GM19328 (cell line): Measurements from ENCODE around the gene CAD.
"Not testable (repeated sequence)": the region's sequence is repeated elsewhere in the genome, so short reads cannot be mapped to it uniquely, and the experiment has no call there.

ENCODE experiments used
- ATAC-seq: cut with Tn5 transposase; IDR thresholded peaks from one replicate; pipeline ENCODE4 v1.9.1; 2021; ENCODE audit warnings: mild to moderate bottlenecking, moderate library complexity; ENCODE audit not compliant: unreplicated experiment

CAD gene

GRCh38 chr2:27198068-27198467 is 19.1 kb upstream of the CAD start:
- ATAC-seq = not testable (repeated sequence)

- ATAC-seq = no peak
Observed at GRCh38 chr2:27198627-27199026, 18.5 kb upstream of the CAD start.

- ATAC-seq = no peak
Observed at GRCh38 chr2:27199241-27199640, 17.9 kb upstream of the CAD start.

GRCh38 chr2:27201675-27202074 is 15.5 kb upstream of the CAD start:
- ATAC-seq = no peak

GRCh38 chr2:27202854-27203253 is 14.3 kb upstream of the CAD start:
- ATAC-seq = no peak

GRCh38 chr2:27203741-27204140 is 13.4 kb upstream of the CAD start:
- no peak for ATAC-seq

GRCh38 chr2:27204566-27204965 is 12.6 kb upstream of the CAD start:
- no peak for ATAC-seq

- ATAC-seq = no peak
Observed at GRCh38 chr2:27205206-27205605, 12.0 kb upstream of the CAD start.

- ATAC-seq = no peak
Observed at GRCh38 chr2:27206346-27206745, 10.8 kb upstream of the CAD start.

- ATAC-seq = no peak
Observed at GRCh38 chr2:27208486-27209050, 8.6 kb upstream of the CAD start.

- ATAC-seq = no peak
Observed at GRCh38 chr2:27209621-27210401, 7.4 kb upstream of the CAD start.

GRCh38 chr2:27211241-27211942 is 5.8 kb upstream of the CAD start:
- ATAC-seq = no peak

- peak; percentile 68 for ATAC-seq
Observed at GRCh38 chr2:27211943-27212625, 5.1 kb upstream of the CAD start, which contains the start of the genes ATRAID and SLC5A6. TSS of gene ATRAID (plus strand) at chr2:27212041. CDS start at chr2:27212369, 328 bp downstream. TSS of gene SLC5A6 (minus strand) at chr2:27212268. CDS start at chr2:27207650, 4,618 bp downstream.

- ATAC-seq = no peak
Observed at GRCh38 chr2:27212626-27213471, 4.3 kb upstream of the CAD start.

GRCh38 chr2:27214941-27215340 is 2.2 kb upstream of the CAD start:
- ATAC-seq = no peak

GRCh38 chr2:27216416-27217137 is 592 bp upstream of the CAD start:
- ATAC-seq = no peak

GRCh38 chr2:27218614-27219013 is 1.4 kb downstream of the CAD start:
- no peak for ATAC-seq

GRCh38 chr2:27219091-27219490 is 1.9 kb downstream of the CAD start:
- no peak for ATAC-seq

- no peak for ATAC-seq
Observed at GRCh38 chr2:27220091-27220490, 2.9 kb downstream of the CAD start.

- no peak for ATAC-seq
Observed at GRCh38 chr2:27221166-27221565, 4.0 kb downstream of the CAD start.
